Measurements from ENCODE around the gene CORO1C.

DNA sequence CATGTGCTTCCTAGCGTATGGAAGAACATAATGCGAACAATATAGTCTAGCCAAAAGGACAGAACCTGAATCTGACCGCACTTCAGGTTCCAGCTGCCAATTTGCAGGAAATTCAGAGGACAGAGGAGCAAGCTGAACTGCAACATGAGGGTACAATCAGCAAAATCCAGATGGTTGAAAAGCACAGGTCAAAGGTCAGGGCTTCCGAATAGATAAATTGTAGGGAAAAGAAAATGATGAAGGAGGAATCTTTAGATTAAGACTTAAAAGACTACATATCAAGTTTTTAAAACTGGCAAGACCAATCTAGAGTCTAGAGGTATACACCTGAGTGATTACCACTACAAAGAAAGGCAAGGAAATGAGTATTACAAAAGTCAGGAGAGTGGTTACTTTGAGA, 55.5 kb downstream of the CORO1C start:
- TF ChIP-seq, protein P1, sequence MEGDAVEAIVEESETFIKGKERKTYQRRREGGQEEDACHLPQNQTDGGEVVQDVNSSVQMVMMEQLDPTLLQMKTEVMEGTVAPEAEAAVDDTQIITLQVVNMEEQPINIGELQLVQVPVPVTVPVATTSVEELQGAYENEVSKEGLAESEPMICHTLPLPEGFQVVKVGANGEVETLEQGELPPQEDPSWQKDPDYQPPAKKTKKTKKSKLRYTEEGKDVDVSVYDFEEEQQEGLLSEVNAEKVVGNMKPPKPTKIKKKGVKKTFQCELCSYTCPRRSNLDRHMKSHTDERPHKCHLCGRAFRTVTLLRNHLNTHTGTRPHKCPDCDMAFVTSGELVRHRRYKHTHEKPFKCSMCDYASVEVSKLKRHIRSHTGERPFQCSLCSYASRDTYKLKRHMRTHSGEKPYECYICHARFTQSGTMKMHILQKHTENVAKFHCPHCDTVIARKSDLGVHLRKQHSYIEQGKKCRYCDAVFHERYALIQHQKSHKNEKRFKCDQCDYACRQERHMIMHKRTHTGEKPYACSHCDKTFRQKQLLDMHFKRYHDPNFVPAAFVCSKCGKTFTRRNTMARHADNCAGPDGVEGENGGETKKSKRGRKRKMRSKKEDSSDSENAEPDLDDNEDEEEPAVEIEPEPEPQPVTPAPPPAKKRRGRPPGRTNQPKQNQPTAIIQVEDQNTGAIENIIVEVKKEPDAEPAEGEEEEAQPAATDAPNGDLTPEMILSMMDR (IDR thresholded peaks at IDR 0.05; ENCODE audit: borderline replicate concordance, extremely low read depth, low read length, poor library complexity, severe bottlenecking) = no peak
- TF ChIP-seq EZH2 (IDR thresholded peaks at IDR 0.05; ENCODE audit: borderline replicate concordance, low read depth, low read length, severe bottlenecking) = no peak

All from DND-41 (cell line).